DND-41 (cell line): ENCODE results near the gene ALDH3B1.
"Not testable (repeated sequence)": the region's sequence is repeated elsewhere in the genome, so short reads cannot be mapped to it uniquely, and the experiment has no call there.

ENCODE experiments used
- EZH2 ChIP-seq: IDR thresholded peaks from 3 replicates; pipeline ENCODE4 v1.6.1; 2012; ENCODE audit warnings: borderline replicate concordance, low read depth, mild to moderate bottlenecking, moderate library complexity, low read length, inconsistent platforms; ENCODE audit not compliant: severe bottlenecking
- TF ChIP-seq, protein P1 (sequence below): IDR thresholded peaks from 2 replicates; pipeline ENCODE4 v1.5.1; 2012; ENCODE audit warnings: borderline replicate concordance, low read length, moderate library complexity, mild to moderate bottlenecking; ENCODE audit not compliant: poor library complexity, severe bottlenecking; ENCODE audit errors: extremely low read depth

DNA sequence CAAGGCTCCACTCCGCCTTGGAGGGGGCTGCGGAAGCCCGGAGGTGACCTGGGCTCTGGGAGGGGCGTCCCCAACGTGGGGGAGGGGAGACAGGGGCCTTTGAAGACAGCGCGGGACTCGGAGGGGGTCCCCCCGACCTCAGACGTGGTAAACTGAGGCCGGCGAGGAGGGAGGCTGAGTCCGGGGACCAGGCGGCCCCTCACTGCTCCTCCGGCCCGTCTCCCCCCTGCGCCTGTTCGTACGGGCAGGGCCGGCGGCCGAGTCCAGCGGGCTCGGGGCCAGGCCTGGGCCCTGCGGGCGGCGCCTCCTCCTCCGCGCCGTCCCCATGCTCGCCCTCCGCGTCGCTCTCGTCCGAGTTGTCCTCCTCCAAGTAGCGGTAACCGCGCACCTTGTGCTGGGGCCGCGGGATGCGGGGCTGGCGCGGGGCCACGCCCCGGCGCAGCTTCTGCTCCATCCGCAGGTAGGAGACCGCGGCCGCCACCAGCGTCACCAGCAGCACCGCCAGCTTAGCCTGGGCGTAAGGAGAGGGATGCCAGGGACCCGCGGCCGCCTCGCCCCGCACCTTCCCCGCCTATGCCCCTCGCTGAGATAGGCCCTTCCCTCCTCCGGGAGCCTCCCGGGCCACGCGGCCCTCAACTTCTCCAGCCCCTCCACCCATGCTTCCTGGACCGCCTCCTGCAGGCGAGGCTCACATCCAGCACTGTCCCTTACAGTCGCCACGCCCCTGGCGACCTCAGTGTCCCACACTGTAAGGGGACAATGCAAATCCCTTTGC, 18.6 kb upstream of the ALDH3B1 start:
- TF ChIP-seq, protein P1, sequence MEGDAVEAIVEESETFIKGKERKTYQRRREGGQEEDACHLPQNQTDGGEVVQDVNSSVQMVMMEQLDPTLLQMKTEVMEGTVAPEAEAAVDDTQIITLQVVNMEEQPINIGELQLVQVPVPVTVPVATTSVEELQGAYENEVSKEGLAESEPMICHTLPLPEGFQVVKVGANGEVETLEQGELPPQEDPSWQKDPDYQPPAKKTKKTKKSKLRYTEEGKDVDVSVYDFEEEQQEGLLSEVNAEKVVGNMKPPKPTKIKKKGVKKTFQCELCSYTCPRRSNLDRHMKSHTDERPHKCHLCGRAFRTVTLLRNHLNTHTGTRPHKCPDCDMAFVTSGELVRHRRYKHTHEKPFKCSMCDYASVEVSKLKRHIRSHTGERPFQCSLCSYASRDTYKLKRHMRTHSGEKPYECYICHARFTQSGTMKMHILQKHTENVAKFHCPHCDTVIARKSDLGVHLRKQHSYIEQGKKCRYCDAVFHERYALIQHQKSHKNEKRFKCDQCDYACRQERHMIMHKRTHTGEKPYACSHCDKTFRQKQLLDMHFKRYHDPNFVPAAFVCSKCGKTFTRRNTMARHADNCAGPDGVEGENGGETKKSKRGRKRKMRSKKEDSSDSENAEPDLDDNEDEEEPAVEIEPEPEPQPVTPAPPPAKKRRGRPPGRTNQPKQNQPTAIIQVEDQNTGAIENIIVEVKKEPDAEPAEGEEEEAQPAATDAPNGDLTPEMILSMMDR, result not testable (repeated sequence)
- TF ChIP-seq EZH2, result not testable (repeated sequence)
